Activated CD4-positive, alpha-beta T cell treated with anti-CD3 and anti-CD28 coated beads, Interleukin-2, amount 10 ng/mL, durations not matched to agents 7 days and 5 days (primary cell): ENCODE data around the gene SLC35A3. TPM values are rescaled to one million over a fixed set of nuclear protein-coding genes. Genes with fewer than 3 reads are reported as not detected.
"Not testable (repeated sequence)": the region's sequence is repeated elsewhere in the genome, so short reads cannot be mapped to it uniquely, and the experiment has no call there.

Source experiments
- CTCF ChIA-PET: fragments of 350-600 bp; sonication (Branson Sonifier 250); formaldehyde crosslinking; loops from one replicate; lab custom pipeline; 2021; ENCODE audit warnings: antibody characterized with exemption; lab: Charles Lee
- POLR2A ChIA-PET: fragments of 350-600 bp; sonication (Branson Sonifier 250); formaldehyde crosslinking; loops from one replicate; lab custom pipeline; 2021; ENCODE audit warnings: antibody characterized with exemption; lab: Charles Lee
- DNase-seq: peaks from one replicate; pipeline ENCODE4 v3.0.0-alpha.2; 2020
- H3K27ac Mint-ChIP-seq: one replicate; pipeline ENCODE4 v1.8.0; 2021; ENCODE audit warnings: mild to moderate bottlenecking, moderate library complexity, mixed read lengths
- H3K27me3 Mint-ChIP-seq: one replicate; pipeline ENCODE4 v1.8.0; 2021; ENCODE audit warnings: mixed read lengths
- H3K36me3 Mint-ChIP-seq: one replicate; pipeline ENCODE4 v1.8.0; 2021; ENCODE audit warnings: low read depth, mixed read lengths
- H3K4me1 Mint-ChIP-seq: one replicate; pipeline ENCODE4 v1.8.0; 2021; ENCODE audit warnings: mixed read lengths
- H3K4me3 Mint-ChIP-seq: one replicate; pipeline ENCODE4 v1.8.0; 2021; ENCODE audit warnings: mild to moderate bottlenecking, moderate library complexity, mixed read lengths
- H3K9me3 Mint-ChIP-seq: one replicate; pipeline ENCODE4 v1.8.0; 2021; ENCODE audit warnings: mixed read lengths
- total RNA-seq, 2 experiments: library from RNA; stranded (reverse); gene quantifications; one replicate each; pipeline ENCODE4 v1.2.3, GENCODE V29; 2021

Gene SLC35A3
- total RNA-seq, 2 experiments from 2014 or later = 15.9 to 16.9 TPM

GRCh38 chr1:100045206-100045605, 75.4 kb downstream of the SLC35A3 start:
- ChIA-PET CTCF (no interaction called here), POLR2A (no interaction called here)
- H3K4me3 Mint-ChIP-seq = no peak overlapping the region
- H3K9me3 Mint-ChIP-seq = peaks cover 2% of the 10 kb centered on the region
- H3K27ac Mint-ChIP-seq = no peak overlapping the region
- no peaks in the 10 kb centered on the region for H3K27me3 Mint-ChIP-seq
- DNase-seq = no peak
- peaks cover 73% of the 10 kb centered on the region for H3K4me1 Mint-ChIP-seq
- H3K36me3 Mint-ChIP-seq = peaks cover 49% of the 10 kb centered on the region

DNA sequence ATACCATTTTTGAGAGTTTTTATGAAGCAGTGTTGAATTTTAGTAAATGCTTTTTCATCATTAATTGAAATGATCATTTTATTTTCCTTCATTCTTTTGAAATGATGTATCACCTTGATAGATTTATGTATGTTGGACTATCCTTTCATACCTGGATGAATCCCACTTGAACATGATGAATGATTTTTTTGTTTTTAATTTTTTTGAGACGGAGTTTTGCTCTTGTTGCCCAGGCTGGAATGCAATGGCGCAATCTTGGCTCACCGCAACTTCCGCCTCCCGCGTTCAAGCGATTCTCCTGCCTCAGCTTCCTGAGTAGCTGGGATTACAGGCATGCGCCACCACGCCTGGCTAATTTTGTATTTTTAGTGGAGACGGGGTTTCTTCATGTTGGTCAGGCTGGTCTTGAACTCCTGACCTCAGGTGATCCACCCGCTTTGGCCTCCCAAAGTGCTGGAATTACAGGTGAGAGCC, 77.5 kb downstream of the SLC35A3 start:
- peaks cover 63% of the 10 kb centered on the region for H3K4me1 Mint-ChIP-seq
- ChIA-PET POLR2A (interaction anchor here (0.6 kb wide), 1 partner anchor 235 kb away, joined by 3 read pairs; no protein-coding TSS in a partner anchor), CTCF (interaction anchor here (0.6 kb wide), 2 partner anchors 22 to 220 kb away, joined by 3 read pairs; no protein-coding TSS in a partner anchor)
- H3K27ac Mint-ChIP-seq = peak overlapping the region; percentile 59
- peaks cover 49% of the 10 kb centered on the region for H3K36me3 Mint-ChIP-seq
- peak overlapping the region; percentile 24 for H3K4me3 Mint-ChIP-seq
- not testable (repeated sequence) for DNase-seq, H3K27me3 Mint-ChIP-seq, H3K9me3 Mint-ChIP-seq

DNA sequence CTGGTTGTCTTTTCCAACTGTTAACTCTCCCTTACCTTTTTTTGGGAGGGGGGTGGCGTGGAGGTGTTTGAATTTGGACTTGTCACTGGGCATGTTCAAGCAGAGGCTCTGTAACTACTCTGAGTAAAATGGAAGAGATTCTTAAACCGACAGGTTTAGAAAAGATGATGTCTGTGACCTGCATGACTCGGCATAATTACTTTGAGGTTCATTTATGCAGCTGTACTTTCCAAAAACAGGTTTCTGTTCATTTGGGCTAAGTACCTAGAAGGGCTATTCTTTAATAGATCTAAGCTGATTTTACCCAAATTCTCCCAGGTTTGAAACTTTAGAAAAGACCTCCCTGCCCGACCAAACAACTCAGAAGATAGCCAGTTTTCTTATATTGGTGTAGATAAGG, 80.3 kb downstream of the SLC35A3 start:
- H3K27me3 Mint-ChIP-seq = no peaks in the 10 kb centered on the region

GRCh38 chr1:100051401-100051800, 81.6 kb downstream of the SLC35A3 start:
- H3K4me3 Mint-ChIP-seq = no peak overlapping the region
- no peak for DNase-seq
- H3K36me3 Mint-ChIP-seq = peaks cover 40% of the 10 kb centered on the region
- peaks cover 44% of the 10 kb centered on the region for H3K4me1 Mint-ChIP-seq
- POLR2A ChIA-PET = interaction anchor here (0.5 kb wide), 1 partner anchor 9 kb away, joined by 3 read pairs; no protein-coding TSS in a partner anchor
- no peak overlapping the region for H3K27ac Mint-ChIP-seq
- H3K9me3 Mint-ChIP-seq = no peaks in the 10 kb centered on the region
- no peaks in the 10 kb centered on the region for H3K27me3 Mint-ChIP-seq
- CTCF ChIA-PET = interaction anchor here (1.2 kb wide), 1 partner anchor 25 kb away, joined by 3 read pairs; no protein-coding TSS in a partner anchor

More for the DNA sequence above, 80.3 kb downstream of the SLC35A3 start:
- DNase-seq = no peak
- Mint-ChIP-seq H3K4me1 (peaks cover 50% of the 10 kb centered on the region), H3K27ac (no peak overlapping the region), H3K4me3 (no peak overlapping the region), H3K9me3 (peaks cover under 1% of the 10 kb centered on the region), H3K36me3 (peaks cover 39% of the 10 kb centered on the region)
- ChIA-PET POLR2A (no interaction called here), CTCF (interaction anchor here (0.5 to 0.7 kb wide), 2 partner anchors 10 to 401 kb away, joined by 3 read pairs; no protein-coding TSS in a partner anchor)

DNA sequence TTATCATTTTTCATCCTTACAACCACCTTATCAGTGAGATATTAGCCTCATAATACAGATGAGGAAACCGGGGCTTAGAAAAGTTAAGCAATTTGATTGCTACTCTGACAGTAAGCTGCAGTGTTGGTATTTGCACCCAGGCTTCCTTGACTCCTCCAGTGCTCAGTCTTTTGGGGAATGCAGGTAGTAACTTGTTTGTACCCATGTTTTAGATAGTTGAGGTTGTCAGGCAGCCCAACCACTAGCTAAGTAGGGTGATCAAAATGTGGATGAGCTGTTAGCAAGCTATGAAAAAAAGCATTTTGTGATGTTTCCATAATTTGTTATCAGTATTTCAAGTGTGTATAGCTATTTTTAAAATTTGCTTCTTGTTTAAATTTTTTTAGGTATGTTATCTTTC, 82.1 kb downstream of the SLC35A3 start:
- Mint-ChIP-seq H3K9me3 (no peaks in the 10 kb centered on the region), H3K27ac (no peak overlapping the region), H3K4me3 (no peak overlapping the region), H3K4me1 (peaks cover 42% of the 10 kb centered on the region), H3K27me3 (no peaks in the 10 kb centered on the region), H3K36me3 (peaks cover 39% of the 10 kb centered on the region)
- CTCF ChIA-PET = interaction anchor here (1.2 kb wide), 1 partner anchor 26 kb away, joined by 3 read pairs; no protein-coding TSS in a partner anchor
- DNase-seq = no peak
- POLR2A ChIA-PET = interaction anchor here (0.5 kb wide), 1 partner anchor 9 kb away, joined by 3 read pairs; no protein-coding TSS in a partner anchor

GRCh38 chr1:100053119-100053518, 83.3 kb downstream of the SLC35A3 start:
- no peaks in the 10 kb centered on the region for H3K27me3 Mint-ChIP-seq
- H3K36me3 Mint-ChIP-seq = peaks cover 40% of the 10 kb centered on the region
- no peak overlapping the region for H3K4me3 Mint-ChIP-seq
- ChIA-PET CTCF (no interaction called here), POLR2A (no interaction called here)
- no peak for DNase-seq
- peaks cover 34% of the 10 kb centered on the region for H3K4me1 Mint-ChIP-seq
- H3K27ac Mint-ChIP-seq = no peak overlapping the region
- no peaks in the 10 kb centered on the region for H3K9me3 Mint-ChIP-seq

GRCh38 chr1:100053727-100054126, 83.9 kb downstream of the SLC35A3 start:
- no peaks in the 10 kb centered on the region for H3K27me3 Mint-ChIP-seq
- POLR2A ChIA-PET = no interaction called here

DNA sequence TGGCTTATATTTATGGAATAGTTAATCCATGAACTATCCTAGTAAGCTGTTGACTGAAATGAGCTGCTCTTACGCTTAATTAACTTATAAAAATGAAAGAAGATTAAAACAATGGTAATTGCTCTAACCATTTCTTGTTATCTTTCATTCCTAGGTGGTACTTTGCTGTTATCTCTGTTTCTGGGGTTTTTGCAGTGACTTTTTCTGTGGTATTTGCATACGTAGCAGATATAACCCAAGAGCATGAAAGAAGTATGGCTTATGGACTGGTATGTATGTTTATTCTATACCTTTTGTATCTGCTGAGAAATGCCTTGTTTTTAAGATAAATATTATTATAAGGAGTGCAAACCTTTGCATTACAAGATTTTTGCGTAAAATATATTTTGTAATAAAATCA, 91.9 kb downstream of the SLC35A3 start:
- ChIA-PET CTCF (no interaction called here), POLR2A (no interaction called here)
- H3K36me3 Mint-ChIP-seq = peaks cover 53% of the 10 kb centered on the region

More at GRCh38 chr1:100053727-100054126, 83.9 kb downstream of the SLC35A3 start:
- peaks cover 28% of the 10 kb centered on the region for H3K4me1 Mint-ChIP-seq
- no peak for DNase-seq
- H3K36me3 Mint-ChIP-seq = peaks cover 35% of the 10 kb centered on the region
- CTCF ChIA-PET = no interaction called here
- H3K27ac Mint-ChIP-seq = no peak overlapping the region
- no peaks in the 10 kb centered on the region for H3K9me3 Mint-ChIP-seq
- no peak overlapping the region for H3K4me3 Mint-ChIP-seq

DNA sequence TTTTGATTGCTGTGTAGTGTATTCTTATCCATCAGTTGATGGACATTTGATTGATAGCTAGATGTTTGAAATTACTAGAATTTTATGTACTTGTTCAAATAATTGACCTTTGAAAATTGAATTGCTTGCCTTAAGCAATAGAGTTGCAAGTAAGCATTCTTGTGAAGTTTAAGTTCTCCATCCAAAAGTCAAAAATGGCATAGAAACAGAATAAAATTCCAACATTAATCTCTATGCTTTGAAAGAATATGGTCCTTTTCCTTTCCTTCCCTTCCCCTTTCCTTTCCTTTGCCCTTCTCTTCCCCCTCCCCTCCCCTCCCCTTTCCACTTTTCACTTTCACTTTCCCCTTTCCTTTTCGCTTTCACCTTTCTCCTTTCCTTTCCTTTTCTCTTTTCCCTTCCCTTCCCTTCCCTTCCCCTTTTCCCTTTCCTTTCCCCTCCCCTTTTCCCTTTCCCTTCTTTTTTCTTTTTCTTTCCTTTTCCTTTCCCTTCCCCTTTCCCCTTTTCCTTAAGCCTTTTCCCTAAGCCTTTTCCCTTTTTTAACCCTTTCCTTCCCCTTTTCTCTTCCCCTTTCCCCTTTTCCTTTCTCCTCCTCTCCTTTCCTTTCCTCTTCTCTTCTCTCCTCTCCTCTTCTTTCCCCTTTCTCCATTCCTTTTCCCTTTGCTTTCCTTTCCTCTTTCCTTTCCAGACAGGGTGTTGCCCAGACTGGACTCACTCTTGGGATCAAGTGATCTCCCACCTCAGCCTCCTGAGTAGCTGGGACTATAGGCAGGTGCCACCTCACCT, 95.6 kb downstream of the SLC35A3 start:
- POLR2A ChIA-PET = interaction anchor here (0.7 kb wide), 1 partner anchor 886 kb away, joined by 9 read pairs; no protein-coding TSS in a partner anchor
- CTCF ChIA-PET = interaction anchor here (0.8 to 1.8 kb wide), 2 partner anchors 9 to 17 kb away, joined by 3 to 6 read pairs; no protein-coding TSS in a partner anchor
- DNase-seq = no peak

More for the DNA sequence above, 91.9 kb downstream of the SLC35A3 start:
- H3K4me3 Mint-ChIP-seq = no peak overlapping the region
- DNase-seq = no peak
- H3K27ac Mint-ChIP-seq = no peak overlapping the region
- H3K9me3 Mint-ChIP-seq = no peaks in the 10 kb centered on the region
- no peaks in the 10 kb centered on the region for H3K27me3 Mint-ChIP-seq
- peaks cover 25% of the 10 kb centered on the region for H3K4me1 Mint-ChIP-seq

GRCh38 chr1:100065969-100066227, 96.1 kb downstream of the SLC35A3 start:
- peak overlapping the region; percentile 37 for H3K27ac Mint-ChIP-seq
- H3K27me3 Mint-ChIP-seq = no peaks in the 10 kb centered on the region
- peaks cover 38% of the 10 kb centered on the region for H3K4me1 Mint-ChIP-seq
- DNase-seq = no peak
- ChIA-PET POLR2A (interaction anchor here (0.7 kb wide), 1 partner anchor 885 kb away, joined by 9 read pairs; no protein-coding TSS in a partner anchor), CTCF (interaction anchor here (1.8 kb wide), 1 partner anchor 16 kb away, joined by 6 read pairs; no protein-coding TSS in a partner anchor)
- no peaks in the 10 kb centered on the region for H3K9me3 Mint-ChIP-seq
- no peak overlapping the region for H3K4me3 Mint-ChIP-seq
- H3K36me3 Mint-ChIP-seq = peaks cover 70% of the 10 kb centered on the region

More for the DNA sequence above, 95.6 kb downstream of the SLC35A3 start:
- H3K9me3 Mint-ChIP-seq = no peaks in the 10 kb centered on the region
- no peak overlapping the region for H3K4me3 Mint-ChIP-seq
- no peaks in the 10 kb centered on the region for H3K27me3 Mint-ChIP-seq
- H3K4me1 Mint-ChIP-seq = peaks cover 34% of the 10 kb centered on the region
- H3K36me3 Mint-ChIP-seq = peaks cover 70% of the 10 kb centered on the region
- peak overlapping the region; percentile 37 for H3K27ac Mint-ChIP-seq

GRCh38 chr1:100070201-100070939, 100.6 kb downstream of the SLC35A3 start:
- Mint-ChIP-seq H3K4me3 (no peak overlapping the region), H3K27me3 (no peaks in the 10 kb centered on the region), H3K36me3 (peaks cover 68% of the 10 kb centered on the region), H3K4me1 (peaks cover 29% of the 10 kb centered on the region), H3K9me3 (no peaks in the 10 kb centered on the region), H3K27ac (peak overlapping the region; percentile 7)
- CTCF ChIA-PET = interaction anchor here (0.6 kb wide), 1 partner anchor 327 kb away, joined by 4 read pairs; no protein-coding TSS in a partner anchor
- DNase-seq = no peak
- POLR2A ChIA-PET = no interaction called here

DNA sequence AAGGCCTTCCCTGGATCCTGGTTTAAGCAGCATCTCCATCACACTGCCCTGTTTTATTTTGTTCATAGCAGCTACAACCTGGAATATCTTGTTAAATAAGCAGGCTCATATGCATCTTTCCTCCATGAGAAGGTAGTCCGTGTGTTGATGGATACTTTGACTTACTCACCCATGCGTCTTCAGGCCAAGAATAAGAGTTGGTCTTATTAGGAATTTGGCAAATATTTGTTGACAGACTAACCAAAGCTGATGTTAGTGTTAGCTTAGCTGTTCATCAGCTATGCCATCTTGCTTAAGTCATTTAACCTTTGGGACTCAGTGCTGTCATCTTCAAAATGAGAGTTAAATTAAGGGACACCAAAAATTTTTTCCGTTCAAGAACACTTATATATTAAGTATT, 103.7 kb downstream of the SLC35A3 start:
- Mint-ChIP-seq H3K9me3 (no peaks in the 10 kb centered on the region), H3K4me3 (no peak overlapping the region), H3K27me3 (no peaks in the 10 kb centered on the region), H3K36me3 (peaks cover 69% of the 10 kb centered on the region), H3K27ac (no peak overlapping the region), H3K4me1 (peaks cover 20% of the 10 kb centered on the region)
- ChIA-PET POLR2A (no interaction called here), CTCF (interaction anchor here (1.3 to 1.6 kb wide), 2 partner anchors 9 to 49 kb away, joined by 4 read pairs; no protein-coding TSS in a partner anchor)
- no peak for DNase-seq
